ENCODE results near the gene ATP6V0B. TPM values are rescaled to one million over a fixed set of nuclear protein-coding genes. Genes with fewer than 3 reads are reported as not detected.

The ATP6V0B gene
- total and polyA plus RNA-seq, 2 donors: 44.4 to 120 TPM

- WGBS: under 1% methylated on average over 10 of the region's 10 CpGs
- DNase-seq (ENCODE audit: extremely low spot score): no peak
- H3K4me3 ChIP-seq (ENCODE audit: low read depth, low read length): peak overlapping the region; percentile 69
- H3K4me1 ChIP-seq (ENCODE audit: insufficient read depth): no peaks in the 10 kb centered on the region
- H3K27ac ChIP-seq (ENCODE audit: low read depth): peak overlapping the region; percentile 44
- no peaks in the 10 kb centered on the region for H3K36me3 ChIP-seq (ENCODE audit: insufficient read depth)
Observed at GRCh38 chr1:43991200-43991475, 16.4 kb downstream of the ATP6V0B start.

- WGBS: 1% methylated on average over 66 of the region's 66 CpGs
- Histone ChIP-seq H3K27ac (ENCODE audit: low read depth) (peak within 1 kb of the TSS; percentile 44), H3K4me3 (ENCODE audit: low read depth, low read length) (peak within 1 kb of the TSS; percentile 69), H3K4me1 (ENCODE audit: insufficient read depth) (no peaks in the 10 kb centered on the region), H3K36me3 (ENCODE audit: insufficient read depth) (no peaks in the 10 kb centered on the region)
- DNase-seq (ENCODE audit: extremely low spot score): no peak
Observed at GRCh38 chr1:43991476-43992231, 16.9 kb downstream of the ATP6V0B start, which contains the start of gene CCDC24. Gene CCDC24 (plus strand): TSS chr1:43991599. CDS start chr1:43991879, 280 bp downstream.

GRCh38 chr1:43992232-43992995 lies 17.7 kb downstream of the ATP6V0B start:
- H3K27ac ChIP-seq (ENCODE audit: low read depth): no peak overlapping the region
- H3K36me3 ChIP-seq (ENCODE audit: insufficient read depth): no peaks in the 10 kb centered on the region
- H3K4me1 ChIP-seq (ENCODE audit: insufficient read depth): no peaks in the 10 kb centered on the region
- WGBS: 48% methylated on average over 11 of the region's 11 CpGs
- DNase-seq (ENCODE audit: extremely low spot score): no peak
- peak overlapping the region; percentile 69 for H3K4me3 ChIP-seq (ENCODE audit: low read depth, low read length)

GRCh38 chr1:43993206-43993914 lies 18.6 kb downstream of the ATP6V0B start:
- Histone ChIP-seq H3K36me3 (ENCODE audit: insufficient read depth) (no peaks in the 10 kb centered on the region), H3K4me3 (ENCODE audit: low read depth, low read length) (no peak overlapping the region), H3K27ac (ENCODE audit: low read depth) (no peak overlapping the region), H3K4me1 (ENCODE audit: insufficient read depth) (no peaks in the 10 kb centered on the region)
- 93% methylated on average over 9 of the region's 9 CpGs for WGBS
- no peak for DNase-seq (ENCODE audit: extremely low spot score)

- H3K27ac ChIP-seq (ENCODE audit: low read depth): no peak overlapping the region
- no peak for DNase-seq (ENCODE audit: extremely low spot score)
- H3K4me3 ChIP-seq (ENCODE audit: low read depth, low read length): no peak overlapping the region
- no peaks in the 10 kb centered on the region for H3K4me1 ChIP-seq (ENCODE audit: insufficient read depth)
- 85% methylated on average over 7 of the region's 7 CpGs for WGBS
- no peaks in the 10 kb centered on the region for H3K36me3 ChIP-seq (ENCODE audit: insufficient read depth)
Observed at GRCh38 chr1:43994071-43994470, 19.3 kb downstream of the ATP6V0B start.

GRCh38 chr1:43994794-43995790 lies 20.3 kb downstream of the ATP6V0B start:
- Histone ChIP-seq H3K4me3 (ENCODE audit: low read depth, low read length) (no peak overlapping the region), H3K4me1 (ENCODE audit: insufficient read depth) (no peaks in the 10 kb centered on the region), H3K36me3 (ENCODE audit: insufficient read depth) (no peaks in the 10 kb centered on the region), H3K27ac (ENCODE audit: low read depth) (no peak overlapping the region)
- WGBS: 71% methylated on average over 15 of the region's 15 CpGs
- no peak for DNase-seq (ENCODE audit: extremely low spot score)

- no peak for DNase-seq (ENCODE audit: extremely low spot score)
- Histone ChIP-seq H3K4me3 (ENCODE audit: low read depth, low read length) (no peak overlapping the region), H3K4me1 (ENCODE audit: insufficient read depth) (no peaks in the 10 kb centered on the region), H3K27ac (ENCODE audit: low read depth) (no peak overlapping the region), H3K36me3 (ENCODE audit: insufficient read depth) (no peaks in the 10 kb centered on the region)
- WGBS: 78% methylated on average over 21 of the region's 21 CpGs
Observed at GRCh38 chr1:43995984-43996732, 21.4 kb downstream of the ATP6V0B start.

- no peak for DNase-seq (ENCODE audit: extremely low spot score)
- H3K36me3 ChIP-seq (ENCODE audit: insufficient read depth): no peaks in the 10 kb centered on the region
- H3K4me1 ChIP-seq (ENCODE audit: insufficient read depth): no peaks in the 10 kb centered on the region
- no peak overlapping the region for H3K4me3 ChIP-seq (ENCODE audit: low read depth, low read length)
- 68% methylated on average over 6 of the region's 6 CpGs for WGBS
- H3K27ac ChIP-seq (ENCODE audit: low read depth): no peak overlapping the region
Observed at GRCh38 chr1:43996733-43997115, 22.0 kb downstream of the ATP6V0B start.

- Histone ChIP-seq H3K36me3 (ENCODE audit: insufficient read depth) (no peaks in the 10 kb centered on the region), H3K27ac (ENCODE audit: low read depth) (no peak overlapping the region), H3K4me3 (ENCODE audit: low read depth, low read length) (no peak overlapping the region), H3K4me1 (ENCODE audit: insufficient read depth) (no peaks in the 10 kb centered on the region)
- 84% methylated on average over 22 of the region's 22 CpGs for WGBS
- DNase-seq (ENCODE audit: extremely low spot score): no peak
Observed at GRCh38 chr1:43997295-43997999, 22.7 kb downstream of the ATP6V0B start.

- no peak overlapping the region for H3K27ac ChIP-seq (ENCODE audit: low read depth)
- no peak overlapping the region for H3K4me3 ChIP-seq (ENCODE audit: low read depth, low read length)
- H3K36me3 ChIP-seq (ENCODE audit: insufficient read depth): no peaks in the 10 kb centered on the region
- no peaks in the 10 kb centered on the region for H3K4me1 ChIP-seq (ENCODE audit: insufficient read depth)
- 84% methylated on average over 11 of the region's 11 CpGs for WGBS
- DNase-seq (ENCODE audit: extremely low spot score): no peak
Observed at GRCh38 chr1:43998000-43998378, 23.2 kb downstream of the ATP6V0B start.

GRCh38 chr1:43999455-43999854 lies 24.7 kb downstream of the ATP6V0B start:
- no peaks in the 10 kb centered on the region for H3K36me3 ChIP-seq (ENCODE audit: insufficient read depth)
- H3K27ac ChIP-seq (ENCODE audit: low read depth): no peak overlapping the region
- H3K4me1 ChIP-seq (ENCODE audit: insufficient read depth): no peaks in the 10 kb centered on the region
- no peak overlapping the region for H3K4me3 ChIP-seq (ENCODE audit: low read depth, low read length)
- WGBS: 81% methylated on average over 8 of the region's 8 CpGs
- no peak for DNase-seq (ENCODE audit: extremely low spot score)

GRCh38 chr1:44000122-44000665 lies 25.4 kb downstream of the ATP6V0B start:
- no peaks in the 10 kb centered on the region for H3K36me3 ChIP-seq (ENCODE audit: insufficient read depth)
- WGBS: 86% methylated on average over 8 of the region's 8 CpGs
- no peak overlapping the region for H3K4me3 ChIP-seq (ENCODE audit: low read depth, low read length)
- H3K27ac ChIP-seq (ENCODE audit: low read depth): no peak overlapping the region
- no peak for DNase-seq (ENCODE audit: extremely low spot score)
- H3K4me1 ChIP-seq (ENCODE audit: insufficient read depth): no peaks in the 10 kb centered on the region
